GM19455 (cell line): ENCODE data around the gene RTCB.
A peak's percentile ranks its signal among the peaks of the same experiment; 100 is the strongest.

ENCODE experiments used
- ATAC-seq: cut with Tn5 transposase; IDR thresholded peaks from one replicate; pipeline ENCODE4 v1.9.1; 2021; ENCODE audit not compliant: unreplicated experiment

RTCB gene

DNA sequence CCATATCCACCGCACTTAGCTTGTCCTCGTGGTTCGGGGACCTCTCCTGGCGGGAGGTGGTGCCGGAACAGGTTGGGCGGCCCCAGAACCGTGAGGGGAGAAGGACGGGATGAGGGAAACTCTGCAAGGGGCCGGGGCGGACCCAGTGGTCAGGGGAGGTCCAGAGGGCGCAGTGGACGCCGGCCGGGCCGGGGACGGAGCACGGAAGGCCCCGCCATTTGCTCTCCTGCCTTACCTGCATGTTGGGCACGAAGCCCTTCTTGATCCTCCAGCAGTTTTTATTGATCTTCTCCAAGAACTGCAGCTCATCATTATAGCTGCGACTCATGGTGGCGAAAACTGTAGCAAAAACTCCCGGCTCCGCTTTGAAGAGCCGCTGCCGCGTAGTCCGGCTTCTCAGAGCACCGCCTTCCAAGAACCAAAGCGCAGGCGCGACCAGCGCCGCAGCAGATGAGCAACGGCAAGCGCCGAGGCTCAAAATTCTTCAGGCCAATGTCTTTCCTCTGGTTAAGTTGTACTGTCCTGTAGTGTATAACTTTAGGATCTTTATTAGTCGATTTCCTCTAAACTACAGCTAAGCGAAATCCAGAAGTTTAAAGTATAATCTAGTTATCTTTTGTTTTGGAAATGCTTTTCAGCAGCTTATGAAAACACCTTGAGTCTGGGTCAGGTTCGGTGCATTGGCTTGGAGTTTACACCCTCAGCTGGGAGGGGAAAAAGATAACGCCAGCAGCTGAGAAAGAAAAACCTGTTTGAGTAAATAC, at the start of gene RTCB:
Gene RTCB (minus strand): TSS at position 419 of the 764 bp plus-strand sequence. CDS start 91 bp downstream, at position 328.
- ATAC-seq: no peak

GRCh38 chr22:32457031-32457430, 45.0 kb upstream of the RTCB start:
- no peak for ATAC-seq

GRCh38 chr22:32448980-32449379, 36.9 kb upstream of the RTCB start:
- ATAC-seq: no peak

GRCh38 chr22:32446321-32446720, 34.3 kb upstream of the RTCB start:
- no peak for ATAC-seq

- ATAC-seq: no peak
Measured at GRCh38 chr22:32444068-32444467, 32.0 kb upstream of the RTCB start.

- ATAC-seq: no peak
Measured at GRCh38 chr22:32430352-32430751, 18.3 kb upstream of the RTCB start.

DNA sequence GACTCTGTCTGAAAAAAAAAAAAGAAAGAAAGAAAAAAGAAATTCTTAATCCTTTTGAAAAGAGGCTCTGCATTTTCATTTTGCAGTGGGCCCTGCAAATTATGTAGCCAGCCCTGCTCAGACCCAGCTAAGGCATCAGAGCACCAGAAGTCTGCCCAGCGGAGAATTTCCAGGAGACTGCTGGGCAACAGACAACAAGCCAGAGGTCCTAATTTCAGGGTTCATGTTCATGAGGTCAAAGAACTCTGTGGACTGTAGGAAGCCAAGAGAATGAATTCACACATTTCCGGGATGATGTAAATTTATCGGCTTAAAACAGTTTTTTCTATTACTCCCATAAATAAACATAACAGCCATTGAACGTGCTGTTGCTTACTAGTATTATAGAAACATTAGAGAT, 14.8 kb upstream of the RTCB start:
- no peak for ATAC-seq

GRCh38 chr22:32423664-32424063, 11.6 kb upstream of the RTCB start:
- no peak for ATAC-seq

GRCh38 chr22:32422062-32422461, 10.0 kb upstream of the RTCB start:
- no peak for ATAC-seq

- no peak for ATAC-seq
Measured at GRCh38 chr22:32421484-32421883, 9.4 kb upstream of the RTCB start.

DNA sequence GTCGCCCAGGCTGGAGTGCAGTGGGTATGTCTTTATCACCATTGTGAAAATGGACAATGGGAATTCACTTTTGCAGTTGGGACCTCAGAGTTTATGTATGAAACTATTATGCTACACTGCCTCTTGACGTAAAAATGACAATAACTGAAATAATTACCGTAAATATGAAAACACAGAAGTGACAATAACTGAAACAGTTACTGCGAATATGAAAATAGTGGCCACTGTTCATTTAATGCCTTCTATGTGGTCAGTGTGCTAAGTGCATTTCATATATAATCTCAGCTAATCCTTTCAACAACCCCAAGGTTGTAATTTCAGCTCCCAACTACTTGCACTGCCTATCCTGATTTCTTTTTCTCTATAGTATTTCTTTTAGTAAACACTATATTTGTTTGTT, 5.9 kb upstream of the RTCB start:
- ATAC-seq: no peak

DNA sequence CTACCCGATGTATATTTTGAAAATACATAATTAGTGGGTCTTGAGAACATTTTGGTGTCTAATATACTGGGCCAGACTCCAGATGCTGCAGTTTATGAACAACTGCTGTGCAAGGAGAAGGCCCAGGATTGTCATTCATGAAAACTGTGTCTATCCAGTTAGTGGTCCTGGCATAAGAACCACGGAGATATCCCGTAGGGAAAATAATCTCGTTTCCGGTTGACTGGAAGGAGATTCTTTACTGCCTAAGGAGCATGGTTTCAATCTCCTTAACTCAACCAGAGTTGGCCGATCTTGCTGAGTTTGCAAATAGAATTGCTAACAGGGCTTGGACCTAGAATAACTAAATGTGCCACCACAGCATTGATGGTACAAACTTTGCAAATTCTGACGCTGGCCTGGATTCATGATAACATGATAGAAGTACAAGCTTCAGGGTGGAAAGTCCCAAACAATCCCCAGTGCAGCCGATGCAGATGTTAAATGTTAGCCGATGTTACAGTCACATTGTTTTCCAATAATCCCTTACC, 4.6 kb upstream of the RTCB start:
- no peak for ATAC-seq

- ATAC-seq: no peak
Measured at GRCh38 chr22:32414191-32414590, 2.1 kb upstream of the RTCB start.

GRCh38 chr22:32413719-32414118, 1.7 kb upstream of the RTCB start:
- ATAC-seq: no peak

- no peak for ATAC-seq
Measured at GRCh38 chr22:32411402-32411801, 645 bp downstream of the RTCB start.

DNA sequence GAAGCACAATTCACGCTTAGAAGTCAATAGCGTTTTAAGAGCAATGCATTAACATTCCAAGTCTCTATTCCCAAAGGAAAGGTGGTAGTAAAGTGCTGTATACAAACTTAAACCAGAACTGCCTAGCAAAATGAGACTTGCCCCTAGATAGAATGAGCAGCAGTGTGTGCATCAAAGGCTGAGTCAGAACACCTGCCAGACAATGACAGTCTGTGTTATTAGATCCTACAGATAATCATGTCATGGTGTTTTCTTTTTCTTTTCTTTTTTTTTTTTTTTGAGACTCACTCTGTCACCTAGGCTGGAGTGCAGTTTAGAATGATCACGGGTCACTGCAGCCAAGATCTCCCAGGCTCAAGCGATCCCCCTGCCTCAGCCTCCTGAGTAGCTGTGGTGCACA, 1.6 kb downstream of the RTCB start:
- ATAC-seq: no peak

GRCh38 chr22:32409977-32410376, 2.1 kb downstream of the RTCB start:
- no peak for ATAC-seq

DNA sequence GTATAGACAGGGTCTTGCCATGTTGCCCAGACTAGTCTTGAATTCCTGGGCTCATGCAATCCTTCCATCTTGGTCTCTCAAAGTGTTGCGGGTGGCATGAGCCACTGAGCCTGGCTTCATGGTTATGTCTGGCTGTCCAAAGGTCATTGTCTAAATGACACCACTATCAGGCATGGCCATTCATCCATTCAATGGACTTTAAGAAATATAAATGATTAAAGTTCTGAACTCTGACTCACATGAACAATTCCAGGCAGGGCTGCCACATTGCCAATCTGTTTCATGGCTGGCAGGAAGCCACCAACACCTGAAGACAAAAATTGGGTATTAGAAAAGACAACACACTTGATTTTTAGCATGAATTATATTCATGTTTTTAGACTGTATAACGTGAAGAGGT, 4.1 kb downstream of the RTCB start:
- ATAC-seq: no peak

DNA sequence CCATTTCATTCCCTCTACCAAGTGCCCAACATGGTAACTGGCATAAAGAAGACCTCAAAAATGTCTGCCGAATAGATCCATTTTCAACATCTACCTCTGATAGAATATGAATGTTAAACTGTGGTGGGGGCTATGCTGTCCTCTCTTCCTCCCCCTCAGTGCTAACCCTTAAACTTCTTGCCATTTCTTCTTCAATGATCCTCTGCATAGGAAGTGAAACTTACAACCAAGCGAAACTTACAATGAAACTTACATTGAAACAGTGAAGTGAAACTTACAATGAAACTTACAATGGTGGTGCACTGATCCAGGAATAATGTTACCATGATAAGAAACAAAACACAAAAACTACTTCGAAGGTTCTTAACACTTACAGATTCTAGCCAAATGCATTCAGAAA, 4.7 kb downstream of the RTCB start:
- ATAC-seq: peak; percentile 40

GRCh38 chr22:32404021-32404420, 8.0 kb downstream of the RTCB start:
- ATAC-seq: no peak

- ATAC-seq: no peak
Measured at GRCh38 chr22:32401486-32401885, 10.6 kb downstream of the RTCB start.

- no peak for ATAC-seq
Measured at GRCh38 chr22:32396746-32397145, 15.3 kb downstream of the RTCB start.

DNA sequence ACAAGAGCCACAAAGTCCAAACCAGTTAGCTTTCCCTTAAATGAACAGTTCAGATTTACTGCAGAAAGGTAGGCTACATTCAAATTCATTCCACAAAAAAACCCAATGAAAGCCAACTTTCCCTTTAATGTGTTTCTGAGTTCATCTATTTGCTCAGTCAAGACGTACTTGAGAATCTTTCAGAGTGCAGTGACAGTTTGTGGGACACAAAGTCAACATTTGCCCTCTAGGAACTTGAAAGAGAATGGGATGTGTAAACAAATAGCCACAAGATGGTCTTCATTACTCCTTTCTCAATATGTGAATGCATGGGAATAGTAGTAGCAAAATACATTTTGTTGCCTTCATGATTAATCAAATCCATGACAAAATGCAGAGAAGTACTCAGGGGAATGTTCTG, 15.8 kb downstream of the RTCB start:
- no peak for ATAC-seq
